Esophagus mucosa (tissue), 1 donor: Measurements from ENCODE around the gene MACROD2. TPM values are rescaled to one million over a fixed set of nuclear protein-coding genes. Genes with fewer than 3 reads are reported as not detected.

ENCODE experiments used
- ATAC-seq: fragments of 200-7000 bp; cut with Tn5 transposase; one replicate; pipeline ENCODE4 v1.9.1; 2020
- total RNA-seq: library from RNA; stranded (reverse); gene quantifications from one replicate; pipeline ENCODE4 v1.2.4, GENCODE V29; 2023
- donor health status: DM: yes; HTN: yes; CAD: no.

The MACROD2 gene
- total RNA-seq, 1 donor from 2014 or later = 2.2 TPM

DNA sequence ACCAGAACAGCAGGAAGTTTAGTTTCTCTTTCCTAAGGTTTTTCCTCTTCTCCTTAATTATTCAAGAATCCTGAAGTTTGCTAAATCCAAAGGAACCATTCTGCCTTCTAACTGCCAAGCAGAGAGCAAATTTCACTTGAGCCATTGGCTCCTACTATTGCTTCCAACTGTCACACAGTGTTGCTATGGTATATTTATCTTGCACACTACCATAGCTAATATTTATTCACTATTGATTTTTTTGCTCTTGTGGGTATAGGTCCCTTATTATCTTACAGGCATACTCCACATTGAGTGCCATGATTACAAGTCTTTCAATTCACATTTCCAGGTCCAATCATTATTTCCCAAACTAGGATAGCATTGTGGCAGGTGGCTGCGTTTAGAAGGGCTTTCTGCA lies 608.8 kb downstream of the MACROD2 start:
- ATAC-seq = no peak

DNA sequence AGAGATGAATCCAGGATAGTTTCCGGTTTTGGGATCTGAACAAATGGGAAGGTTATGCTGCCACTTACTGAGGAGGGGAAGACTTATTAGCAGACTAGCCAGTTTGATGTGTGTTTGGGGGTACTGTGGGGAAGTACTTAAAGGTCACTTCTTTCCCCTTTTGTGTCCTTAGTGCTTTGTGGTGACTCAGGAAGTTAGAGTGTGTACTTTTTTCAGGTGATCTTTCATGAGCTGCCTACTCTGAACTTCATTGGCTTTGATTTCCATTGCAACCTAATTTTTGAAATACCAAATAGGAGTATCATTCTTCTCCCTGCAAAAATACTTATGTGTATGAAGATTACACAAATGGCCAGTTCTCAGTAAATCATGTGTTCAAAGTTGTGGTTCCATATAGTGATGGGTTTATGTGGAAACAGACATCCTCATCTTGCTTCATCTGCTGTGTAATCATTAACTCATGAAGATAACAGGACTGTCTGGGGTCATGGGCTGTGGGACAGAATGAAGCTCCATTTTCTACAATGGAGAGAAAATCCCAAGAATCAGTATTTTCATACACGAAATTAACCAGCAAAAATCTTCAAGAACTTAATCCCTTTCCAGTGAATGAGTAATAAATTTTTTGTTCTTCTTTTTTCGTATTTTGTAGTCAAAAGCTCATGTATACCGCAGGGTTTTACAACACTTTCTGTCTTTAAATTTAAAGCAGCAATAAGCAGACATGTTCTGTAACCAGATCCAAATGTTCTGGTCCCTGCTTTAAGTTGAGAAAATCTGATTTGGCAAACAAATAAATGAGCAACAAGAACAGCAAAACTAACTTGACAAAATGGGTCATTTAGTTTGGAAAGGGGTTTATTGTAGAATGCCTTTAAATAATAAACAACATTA lies 614.3 kb downstream of the MACROD2 start:
- no peak for ATAC-seq

DNA sequence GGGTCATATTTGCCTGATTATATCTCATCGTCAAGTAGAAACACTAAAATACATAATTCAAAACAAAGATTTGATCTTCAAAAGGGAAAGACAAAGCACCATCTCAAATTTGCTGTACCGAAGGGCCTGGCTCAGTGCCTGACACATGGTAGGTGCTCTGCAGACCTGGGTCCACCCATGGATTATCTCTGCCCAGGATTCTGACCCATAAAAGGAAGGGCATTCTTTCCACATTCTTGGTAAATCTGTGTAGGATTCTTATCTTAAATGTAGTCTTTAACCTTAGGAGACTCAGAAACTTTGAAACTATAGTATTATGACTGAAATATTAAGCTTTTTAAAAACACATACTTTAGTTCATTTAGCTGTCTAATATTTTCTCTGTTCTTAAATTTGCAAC lies 616.2 kb downstream of the MACROD2 start:
- ATAC-seq = no peak

DNA sequence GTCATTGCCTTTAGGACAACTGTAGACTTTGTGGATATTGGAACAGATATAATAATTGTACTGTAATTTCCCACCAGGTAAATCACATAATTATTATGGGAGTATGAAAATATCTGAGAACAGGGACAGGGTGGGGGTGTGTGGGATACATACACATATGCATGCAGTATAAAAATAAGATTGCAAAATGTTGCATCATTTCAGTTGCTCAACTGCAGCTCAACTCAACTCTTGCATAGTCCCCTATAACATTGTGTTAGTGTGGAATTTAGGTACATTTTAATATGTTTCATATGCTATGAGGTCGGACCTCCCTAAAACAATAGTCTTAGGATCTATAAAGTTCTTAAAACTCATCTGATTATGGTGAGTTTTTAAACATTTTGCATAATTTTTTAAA lies 617.1 kb downstream of the MACROD2 start:
- no peak for ATAC-seq

DNA sequence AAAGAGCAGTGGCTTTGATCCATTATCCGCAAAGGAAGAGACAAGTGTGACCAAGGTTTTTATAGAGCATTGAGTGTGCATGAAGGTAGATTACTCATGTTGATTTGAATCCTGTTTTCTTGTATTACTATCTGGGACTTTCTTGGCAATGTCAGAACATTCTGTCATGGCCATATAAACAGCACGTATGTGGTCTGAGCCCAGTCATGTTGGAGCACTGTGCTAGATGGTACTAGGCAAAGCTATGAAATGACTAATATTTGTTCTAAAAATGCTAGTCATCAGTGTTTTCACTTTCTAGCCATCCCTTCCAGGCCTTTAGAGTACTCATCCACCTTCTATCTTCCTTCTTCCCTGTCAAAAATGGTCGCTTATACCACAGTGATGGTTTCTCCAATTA lies 620.7 kb downstream of the MACROD2 start:
- peak; percentile 48 for ATAC-seq

DNA sequence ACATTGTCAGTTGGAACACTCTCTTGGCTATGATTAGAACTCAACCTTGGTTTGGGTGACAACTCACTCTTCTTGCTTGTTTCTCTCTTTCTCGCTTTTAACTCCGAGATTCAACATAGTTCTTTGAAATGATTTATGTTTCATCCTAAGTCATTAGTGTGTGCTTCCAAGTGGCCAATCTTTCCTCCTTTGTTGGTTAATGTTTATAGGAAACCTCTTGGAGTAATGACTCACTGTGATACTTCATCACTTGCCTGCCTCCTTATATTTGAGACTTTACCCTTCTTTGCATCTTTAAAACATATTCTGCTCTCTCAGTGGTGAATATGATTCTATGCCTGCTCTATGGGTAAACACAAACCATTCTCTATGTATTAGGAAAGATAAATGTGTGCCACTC lies 621.8 kb downstream of the MACROD2 start:
- no peak for ATAC-seq

DNA sequence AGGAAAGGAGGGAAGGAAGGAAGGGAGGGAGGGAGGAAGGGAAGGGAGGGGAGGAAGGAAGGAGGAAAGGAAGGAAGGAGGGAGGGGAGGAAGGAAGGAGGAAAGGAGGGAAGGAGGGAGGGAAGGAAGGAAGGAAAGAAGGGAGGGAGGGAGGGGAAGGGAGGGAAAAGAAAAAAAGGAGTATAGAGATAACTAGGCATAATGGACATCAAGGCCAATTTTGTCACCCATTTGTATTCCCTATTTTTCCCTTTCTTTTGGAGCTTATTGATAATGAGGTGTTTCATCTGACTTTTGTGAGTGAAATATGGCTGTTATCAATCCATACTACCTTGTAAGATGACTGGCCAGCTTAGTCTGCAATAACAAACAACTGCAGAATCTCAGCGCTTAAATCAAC lies 624.1 kb downstream of the MACROD2 start:
- ATAC-seq = no peak

DNA sequence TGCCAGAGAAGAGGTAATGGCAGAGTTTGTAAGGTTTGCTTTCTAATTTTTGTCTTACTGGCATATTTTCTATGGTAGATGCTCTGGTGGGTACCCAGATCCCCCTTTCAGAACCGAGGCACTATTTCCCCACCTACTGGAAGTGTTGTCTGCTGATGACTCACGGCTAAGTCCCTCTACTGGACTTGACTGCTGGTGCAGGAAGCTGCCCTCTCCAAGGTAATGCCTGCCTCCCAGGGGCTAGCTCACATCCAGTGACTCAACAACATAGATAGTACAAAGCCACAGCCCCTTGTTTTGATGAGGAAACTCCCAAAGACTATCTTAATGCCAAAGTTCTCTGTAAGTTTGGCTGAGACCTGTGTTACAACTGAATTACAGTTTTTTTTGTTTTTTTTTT lies 627.5 kb downstream of the MACROD2 start:
- ATAC-seq = peak; percentile 33

DNA sequence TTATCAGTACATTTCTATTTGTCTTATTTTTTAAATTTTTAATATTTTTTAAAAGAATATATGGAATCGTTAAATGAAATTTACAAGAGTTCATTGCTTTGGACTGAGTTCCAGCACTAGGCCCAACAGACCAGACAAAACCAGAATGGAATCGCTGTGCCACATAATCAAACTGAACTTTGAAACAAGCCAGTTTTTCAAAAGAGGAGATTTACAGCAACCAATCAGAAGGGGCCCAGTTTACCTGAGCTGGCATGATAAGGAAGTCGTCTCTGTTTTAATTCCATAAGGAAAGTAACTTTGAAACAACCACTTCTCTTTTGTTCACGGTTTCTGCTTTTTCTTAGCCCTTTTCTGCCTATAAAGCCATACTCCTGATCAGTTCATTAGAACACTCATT lies 635.7 kb downstream of the MACROD2 start:
- no peak for ATAC-seq

DNA sequence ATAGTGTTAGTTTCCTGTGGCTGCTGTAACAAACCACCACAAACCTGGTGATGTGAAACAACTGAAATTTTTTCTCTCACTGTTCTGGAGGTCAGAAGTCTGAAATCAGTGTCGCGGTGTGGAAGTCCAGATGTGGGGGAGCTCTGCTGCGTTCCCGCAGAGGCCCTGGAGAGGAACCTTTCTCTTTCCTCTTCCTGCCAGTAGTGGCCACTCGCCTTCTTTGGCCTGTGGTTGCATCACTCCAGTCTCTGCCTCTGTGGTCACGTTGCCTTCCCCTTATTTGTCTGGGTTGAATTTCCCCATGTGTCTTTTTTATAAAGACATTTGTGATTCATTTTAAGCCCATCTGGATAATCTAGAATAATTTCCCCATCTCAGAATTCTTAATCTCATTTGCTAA lies 637.6 kb downstream of the MACROD2 start:
- ATAC-seq = no peak

DNA sequence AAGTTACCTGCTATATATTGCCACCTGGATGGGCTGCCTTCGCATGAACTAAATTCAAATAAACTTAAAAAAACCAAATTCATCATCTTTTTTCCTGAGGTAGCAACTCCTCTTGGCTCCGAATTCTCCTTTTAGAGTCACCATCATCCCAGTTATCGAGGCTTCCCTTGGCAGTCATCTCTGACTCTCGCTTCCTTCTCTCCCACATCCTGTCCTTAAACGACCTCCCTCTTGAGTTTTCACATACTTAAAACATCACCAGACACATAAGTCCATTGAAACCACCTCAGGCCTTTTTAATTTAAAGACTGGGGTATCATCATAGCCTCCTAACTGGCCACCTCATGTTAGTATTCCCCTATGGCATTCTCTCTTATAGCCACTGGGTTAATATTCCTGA lies 638.2 kb downstream of the MACROD2 start:
- ATAC-seq = no peak

DNA sequence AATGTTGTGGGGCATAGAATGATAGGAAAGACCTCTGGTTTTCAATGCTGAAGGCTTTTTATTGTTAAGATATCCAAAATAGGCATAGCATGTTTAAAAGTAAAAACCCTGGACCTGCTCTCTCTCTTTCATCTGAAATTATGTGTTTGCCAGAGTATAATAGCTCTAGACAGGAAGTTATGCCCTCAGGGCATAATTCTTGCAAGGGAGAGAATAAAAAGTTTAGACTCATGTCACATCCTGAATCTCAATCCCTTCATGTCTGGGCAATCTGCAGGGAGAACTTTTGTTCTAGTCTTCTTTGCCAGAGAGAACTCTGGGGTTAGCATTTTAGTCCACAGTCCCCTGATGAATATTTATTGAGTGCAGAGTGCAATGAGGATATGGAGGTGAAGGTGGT lies 639.3 kb downstream of the MACROD2 start:
- peak; percentile 26 for ATAC-seq

DNA sequence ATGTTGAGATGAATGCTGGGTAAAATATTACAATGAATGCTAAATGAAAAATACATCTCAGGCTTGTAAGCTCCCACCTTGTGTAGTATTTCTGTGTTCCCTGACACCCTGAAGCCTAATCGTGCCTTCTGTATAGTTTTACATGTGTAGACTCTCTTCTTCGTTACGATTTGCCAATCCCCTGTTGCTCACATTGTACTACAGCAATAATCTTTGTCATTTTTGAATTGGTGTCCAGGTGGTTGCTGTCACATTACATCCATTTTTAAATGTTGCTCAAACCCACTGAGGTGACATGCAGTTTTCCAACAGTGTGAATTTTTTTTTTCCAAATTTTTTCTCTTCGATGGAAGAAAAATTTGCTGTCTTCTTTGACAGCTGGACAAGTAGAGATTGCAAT lies 642.1 kb downstream of the MACROD2 start:
- no peak for ATAC-seq

DNA sequence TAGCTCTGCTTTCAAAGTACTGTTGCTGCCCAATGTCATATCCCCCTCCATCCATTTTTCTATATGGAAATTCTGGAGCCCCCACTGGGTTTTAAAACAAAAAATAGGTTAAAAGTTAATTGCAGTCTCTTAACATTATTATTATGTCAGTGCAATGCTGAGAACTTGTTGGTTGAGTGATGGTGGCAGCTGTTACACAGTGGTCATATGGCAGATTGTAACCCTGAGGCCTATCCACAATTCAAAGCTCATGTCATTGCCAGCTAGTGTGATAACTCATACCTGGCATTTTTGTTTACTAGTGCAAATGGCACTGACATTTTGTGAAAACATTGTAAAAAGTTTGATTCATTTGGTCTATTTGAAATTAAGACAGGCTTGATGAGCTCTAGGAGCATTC lies 647.8 kb downstream of the MACROD2 start:
- no peak for ATAC-seq

DNA sequence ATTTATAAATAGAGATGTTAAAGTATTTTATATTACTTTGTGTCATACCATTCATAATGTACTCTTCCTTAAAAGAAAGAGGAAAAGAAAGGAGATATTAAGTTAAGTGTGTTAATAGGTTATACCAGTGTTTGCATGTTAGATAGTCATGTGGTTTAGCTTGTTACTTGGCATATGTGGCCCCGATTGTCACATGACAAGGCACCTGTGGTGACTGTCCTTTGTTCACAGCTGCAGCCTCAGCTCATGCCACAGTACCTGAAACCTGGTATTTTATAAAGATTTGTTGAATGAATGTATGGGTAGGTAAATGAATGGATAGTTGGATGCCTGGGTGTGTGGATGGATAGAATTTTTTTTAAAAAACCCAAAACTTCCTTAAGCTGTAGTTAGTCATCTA lies 648.2 kb downstream of the MACROD2 start:
- no peak for ATAC-seq

DNA sequence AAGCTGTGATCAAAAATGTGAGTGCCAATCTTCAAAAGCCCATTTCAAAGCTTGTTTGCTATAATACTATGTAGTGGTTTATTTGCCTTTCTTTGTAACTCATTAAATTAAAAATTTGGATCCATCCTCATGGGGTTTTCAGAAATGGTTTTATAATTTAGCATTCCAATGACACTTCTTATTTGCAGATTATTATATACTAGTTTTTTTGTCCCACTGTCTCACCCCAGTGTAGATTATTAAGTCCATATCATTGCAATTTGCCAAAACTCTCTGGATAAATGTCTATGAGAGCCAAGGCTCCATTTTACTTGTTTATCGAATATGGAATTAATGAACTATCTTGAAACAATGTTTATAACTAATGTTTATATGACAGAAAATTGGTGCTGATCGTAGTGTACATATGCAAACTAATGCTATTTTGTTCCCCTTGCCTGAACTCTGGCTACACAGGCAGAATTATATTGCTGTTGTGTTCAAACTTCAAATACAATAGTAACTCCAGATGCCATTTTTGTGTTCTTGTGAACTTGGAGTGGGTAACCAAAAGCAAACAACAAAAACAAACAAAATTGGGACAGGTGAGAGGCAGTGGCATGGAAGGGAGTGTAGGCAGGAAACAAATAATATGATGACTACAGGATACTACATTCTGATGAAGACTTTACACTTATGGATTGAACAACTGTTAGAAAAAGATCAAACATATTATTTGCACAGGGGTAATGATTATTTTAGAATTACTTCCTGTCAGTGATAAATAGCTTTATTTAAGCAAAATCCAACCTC lies 649.2 kb downstream of the MACROD2 start:
- no peak for ATAC-seq

DNA sequence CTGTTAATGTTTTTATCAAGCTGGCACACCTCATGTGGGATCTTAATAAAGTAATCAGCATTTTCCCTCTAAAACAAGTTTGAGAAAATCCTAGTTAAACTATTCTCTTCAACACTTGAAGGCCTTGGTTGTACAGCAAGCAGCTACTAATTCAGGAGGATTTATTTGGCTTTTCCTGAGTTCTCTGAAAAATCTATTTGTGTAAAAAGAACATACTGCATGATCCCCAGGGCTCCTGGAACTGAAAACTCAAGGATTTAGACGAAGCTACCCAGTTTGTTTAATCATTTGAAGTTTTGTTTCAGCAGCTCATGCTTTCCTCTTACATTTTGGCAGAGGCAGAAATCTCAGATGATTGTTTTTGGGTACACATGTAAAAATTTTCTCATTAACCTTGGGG lies 651.7 kb downstream of the MACROD2 start:
- no peak for ATAC-seq

DNA sequence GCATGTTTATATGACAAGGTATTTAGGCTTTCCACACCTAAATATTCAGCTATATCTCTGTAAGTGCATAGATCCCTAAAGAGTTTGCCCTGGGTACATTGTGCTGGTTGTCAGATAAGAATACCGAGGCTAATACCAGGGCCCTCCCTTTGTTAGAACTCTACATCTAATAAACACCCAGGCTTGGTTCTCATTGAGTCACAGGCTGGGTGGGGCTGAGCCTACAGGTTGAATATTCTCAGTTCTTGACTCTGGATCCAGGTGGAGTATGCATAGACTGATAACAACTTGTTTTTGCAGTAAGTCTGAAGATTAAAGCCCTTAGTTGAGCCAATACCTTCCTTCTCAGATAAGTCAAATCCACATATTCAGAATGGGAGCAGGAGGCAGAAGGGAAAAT lies 654.3 kb downstream of the MACROD2 start:
- ATAC-seq = peak; percentile 26

DNA sequence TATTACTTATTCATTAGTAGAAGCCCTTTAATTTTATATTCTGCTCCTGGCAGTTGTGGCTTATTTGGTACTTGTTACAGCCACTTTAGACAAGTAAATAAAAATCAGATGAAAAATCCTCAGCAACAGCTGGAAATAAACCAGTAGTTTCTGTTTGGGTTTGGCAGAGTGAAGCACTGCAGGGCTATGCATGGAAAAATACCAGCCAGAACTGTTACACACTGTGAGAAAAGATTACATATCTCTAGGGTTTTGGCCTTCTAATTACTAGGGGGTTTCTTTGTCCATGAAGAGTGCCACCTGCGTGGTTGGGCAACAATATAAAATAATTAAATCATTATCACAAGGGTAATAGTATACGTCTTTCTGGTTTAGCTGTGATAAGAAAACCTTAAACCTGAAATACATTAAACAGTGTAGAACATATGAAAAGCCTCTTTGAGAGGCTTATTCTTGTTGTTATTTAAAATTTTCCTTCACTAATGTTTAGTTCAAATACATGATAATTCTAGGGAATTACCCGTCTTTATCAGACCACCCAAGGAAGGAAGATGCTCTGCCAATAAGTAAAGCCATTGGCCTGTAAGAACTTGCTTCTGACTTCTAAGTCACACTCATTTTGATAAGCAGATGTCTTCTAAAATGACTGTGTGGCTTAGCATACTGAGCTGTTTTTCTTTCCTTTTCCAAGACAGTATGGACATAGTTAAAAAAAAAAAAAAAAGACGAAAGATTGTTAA lies 662.1 kb downstream of the MACROD2 start:
- ATAC-seq = no peak

DNA sequence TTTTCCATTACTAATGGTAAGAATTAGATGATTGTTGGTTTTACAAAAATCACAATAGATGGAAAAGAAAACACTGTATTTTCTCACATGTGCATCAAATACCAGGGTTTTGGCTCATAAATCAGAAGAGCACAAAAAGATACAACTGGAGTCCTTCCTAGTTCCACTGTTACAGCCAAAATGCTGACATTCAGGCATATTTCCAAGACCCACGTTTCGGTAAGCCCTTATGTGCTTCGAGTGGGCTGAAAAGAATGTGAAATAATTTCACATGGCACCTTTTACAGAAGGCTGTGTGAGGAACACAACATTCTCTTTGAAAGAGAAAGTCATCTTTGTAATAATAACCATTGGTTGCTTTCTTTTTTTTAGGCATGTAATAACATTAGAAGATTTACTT lies 668.8 kb downstream of the MACROD2 start:
- ATAC-seq = no peak

DNA sequence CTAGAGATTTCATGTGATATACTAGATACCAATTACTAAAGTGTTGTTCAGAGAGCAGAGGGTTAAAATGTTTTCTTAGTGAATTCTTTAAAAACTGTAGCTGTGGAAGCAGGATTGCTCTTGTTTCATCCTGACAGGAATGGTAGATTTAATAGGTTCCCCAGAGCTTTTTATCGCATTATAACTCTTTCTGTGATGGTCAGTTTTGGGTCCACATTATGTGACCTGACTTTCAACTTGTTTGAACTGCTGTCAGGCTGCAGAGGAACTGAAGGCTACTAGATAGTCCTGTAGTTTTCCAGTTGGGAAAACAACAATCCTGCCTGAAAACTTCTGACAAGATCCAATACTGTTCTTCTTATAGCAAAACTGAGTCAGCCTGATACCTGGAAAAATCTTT lies 671.4 kb downstream of the MACROD2 start:
- no peak for ATAC-seq

DNA sequence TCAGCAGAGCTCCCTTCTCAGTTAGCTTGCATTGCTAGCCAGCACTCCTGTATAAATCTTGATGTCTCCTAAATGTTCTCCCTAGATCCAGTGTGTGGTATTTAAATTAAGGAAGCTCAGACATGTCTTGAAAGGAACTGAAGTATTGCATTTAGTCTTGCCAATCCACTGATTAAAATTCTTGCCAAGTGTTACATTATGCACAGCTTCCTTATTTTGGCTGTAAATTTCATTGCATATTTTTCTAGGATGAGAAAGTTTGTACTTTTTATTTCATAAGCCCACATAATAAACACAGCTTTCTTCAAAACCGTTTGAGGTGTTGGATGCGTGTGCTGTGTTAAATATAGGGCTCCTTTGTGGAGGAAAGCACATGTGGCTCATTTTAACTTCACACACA lies 671.9 kb downstream of the MACROD2 start:
- no peak for ATAC-seq

DNA sequence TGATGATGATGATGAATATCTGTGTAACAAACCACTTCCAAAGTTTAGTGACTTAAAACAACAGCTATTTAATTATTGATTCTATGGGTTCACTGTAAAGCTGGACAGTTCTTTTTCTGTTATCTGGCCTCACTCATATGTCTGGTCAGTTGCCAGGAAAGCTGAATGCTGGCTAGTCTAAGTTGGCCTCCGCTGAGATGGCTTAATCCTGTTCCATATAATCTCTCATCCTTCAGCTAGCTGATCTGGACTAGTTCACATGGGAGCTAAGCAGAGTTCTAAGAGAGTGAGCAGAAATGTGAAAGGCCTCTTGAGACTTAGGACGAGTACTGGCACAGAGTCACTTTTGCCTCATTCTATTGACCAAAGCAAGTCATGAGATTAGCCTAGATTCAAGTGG lies 676.8 kb downstream of the MACROD2 start:
- ATAC-seq = no peak
